Fibroblast of lung (primary cell): ENCODE data around the gene SYPL1.

Experiments used
- EZH2 ChIP-seq: IDR thresholded peaks from 2 replicates; pipeline ENCODE4 v1.5.1; 2012; ENCODE audit warnings: low read length, control low read depth, mild to moderate bottlenecking; ENCODE audit errors: missing control alignments
- TF ChIP-seq, protein P1 (sequence below), 2 donors: IDR thresholded peaks in 1 of 2; conservative IDR thresholded peaks in 1 of 2; 1 replicate in 1 of 2; 2 replicates in 1 of 2; pipeline ENCODE4 v1.5.1; 2011 to 2012; ENCODE audit warnings: low read length in 2 of 2, control low read depth in 1 of 2, inconsistent platforms in 1 of 2, low read depth in 1 of 2, mild to moderate bottlenecking in 1 of 2

DNA sequence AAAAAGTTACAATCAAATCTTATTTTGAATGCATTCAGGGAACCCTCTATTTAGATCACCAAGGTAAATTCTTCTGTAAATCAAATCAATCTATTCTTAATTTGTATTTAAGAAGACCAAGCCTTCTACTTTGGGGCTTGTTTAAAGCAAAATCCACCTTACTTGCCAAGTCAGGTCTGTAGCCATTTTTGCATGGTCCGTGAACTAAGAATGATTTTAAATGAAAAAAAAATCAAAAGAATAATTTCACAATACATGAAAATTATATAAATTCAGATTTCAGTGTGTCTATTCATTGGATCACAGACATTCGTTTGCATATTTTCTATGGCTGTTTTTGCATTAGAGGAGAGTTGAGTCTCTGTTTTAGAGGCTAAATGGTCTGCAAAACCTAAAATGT, 59.4 kb downstream of the SYPL1 start:
- TF ChIP-seq, protein P1, sequence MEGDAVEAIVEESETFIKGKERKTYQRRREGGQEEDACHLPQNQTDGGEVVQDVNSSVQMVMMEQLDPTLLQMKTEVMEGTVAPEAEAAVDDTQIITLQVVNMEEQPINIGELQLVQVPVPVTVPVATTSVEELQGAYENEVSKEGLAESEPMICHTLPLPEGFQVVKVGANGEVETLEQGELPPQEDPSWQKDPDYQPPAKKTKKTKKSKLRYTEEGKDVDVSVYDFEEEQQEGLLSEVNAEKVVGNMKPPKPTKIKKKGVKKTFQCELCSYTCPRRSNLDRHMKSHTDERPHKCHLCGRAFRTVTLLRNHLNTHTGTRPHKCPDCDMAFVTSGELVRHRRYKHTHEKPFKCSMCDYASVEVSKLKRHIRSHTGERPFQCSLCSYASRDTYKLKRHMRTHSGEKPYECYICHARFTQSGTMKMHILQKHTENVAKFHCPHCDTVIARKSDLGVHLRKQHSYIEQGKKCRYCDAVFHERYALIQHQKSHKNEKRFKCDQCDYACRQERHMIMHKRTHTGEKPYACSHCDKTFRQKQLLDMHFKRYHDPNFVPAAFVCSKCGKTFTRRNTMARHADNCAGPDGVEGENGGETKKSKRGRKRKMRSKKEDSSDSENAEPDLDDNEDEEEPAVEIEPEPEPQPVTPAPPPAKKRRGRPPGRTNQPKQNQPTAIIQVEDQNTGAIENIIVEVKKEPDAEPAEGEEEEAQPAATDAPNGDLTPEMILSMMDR (conservative IDR thresholded peaks at IDR 0.05 in 1 of 2, IDR thresholded peaks at IDR 0.05 in 1 of 2; ENCODE audit: low read depth in 1 of 2, low read length in 2 of 2): no peak
- TF ChIP-seq EZH2: no peak
